Activated T-helper 1 cell treated with anti-CD3 and anti-CD28 coated beads, Interleukin-2, amount 50 U/mL, for 16 hours (primary cell): Measurements from ENCODE around the gene RASSF8.

Experiments
- DNase-seq, 2 donors: peaks; one replicate each; pipeline ENCODE4 v3.0.0-alpha.2; 2020; ENCODE audit warnings: low read depth in 1 of 2, low spot score in 1 of 2

RASSF8 gene

DNA sequence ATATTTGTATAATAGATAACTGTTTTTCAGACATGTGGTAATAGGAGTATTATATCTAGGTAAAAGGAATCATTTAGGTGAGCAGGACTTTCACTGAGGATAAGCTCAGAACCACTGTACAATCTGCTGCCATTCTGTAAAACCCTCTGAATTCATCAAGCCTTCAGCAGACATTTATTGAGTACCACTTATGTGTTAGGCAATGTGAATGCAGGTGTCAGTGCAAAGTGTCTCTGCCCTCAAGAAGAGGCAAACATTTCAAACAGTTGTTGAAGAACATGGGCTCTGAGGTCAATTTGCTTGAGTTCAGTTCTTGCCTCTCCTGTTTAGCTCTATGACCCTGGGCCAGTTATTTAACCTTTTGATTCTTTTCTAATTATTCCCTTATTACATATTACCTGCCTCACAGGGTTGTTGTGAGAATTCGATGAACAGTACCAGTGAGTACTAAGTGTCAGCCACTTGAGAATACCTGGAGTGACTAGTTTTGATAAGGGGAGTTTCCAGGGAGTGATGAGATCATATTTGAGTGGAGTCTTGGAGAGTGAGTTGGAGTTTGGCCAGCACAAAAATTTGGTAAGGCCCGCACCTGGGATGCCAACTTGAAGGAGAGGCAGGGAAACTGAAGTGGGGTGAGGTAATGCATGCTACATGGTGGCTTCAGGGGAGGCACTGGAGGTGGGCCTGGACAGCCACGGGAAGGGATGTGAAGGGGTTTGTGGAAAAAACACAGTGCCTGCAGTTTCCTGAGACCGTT lies 33.7 kb downstream of the RASSF8 start:
- DNase-seq = no peak

DNA sequence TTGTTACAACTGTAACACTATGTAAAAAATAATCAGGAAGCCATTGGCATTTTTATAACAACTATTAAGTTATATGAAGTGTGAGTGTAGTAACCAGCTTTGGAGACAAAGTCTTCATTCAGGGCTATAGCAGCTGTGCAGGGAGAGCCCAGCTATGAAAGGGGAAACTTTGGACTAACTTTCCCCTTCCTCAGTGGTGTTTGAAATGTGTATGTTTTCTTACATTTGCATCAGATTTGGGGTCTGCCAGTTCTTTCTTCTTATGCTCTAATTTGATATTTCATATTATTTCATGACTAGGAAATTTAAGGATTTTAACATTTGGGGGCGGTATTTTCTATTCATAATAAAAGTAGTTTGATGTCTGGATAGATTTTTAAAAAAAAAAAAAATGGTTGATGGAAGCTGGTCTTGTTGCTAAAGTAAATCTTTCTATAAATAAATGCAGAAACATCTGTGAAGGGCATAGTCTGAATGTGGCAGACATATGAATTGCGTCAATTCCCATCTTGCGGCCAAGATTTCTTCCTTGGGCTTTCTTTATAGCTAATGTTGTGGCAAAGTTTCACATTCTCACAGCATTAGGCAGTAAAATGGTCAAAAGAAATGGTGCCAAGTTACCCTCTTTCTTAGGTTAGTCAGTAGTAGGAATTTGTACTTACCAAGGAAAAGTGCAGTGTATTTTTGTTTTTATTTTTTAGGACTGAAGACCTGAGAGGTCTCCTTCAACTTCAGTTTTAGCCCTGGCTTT lies 35.6 kb downstream of the RASSF8 start:
- DNase-seq = no peak

DNA sequence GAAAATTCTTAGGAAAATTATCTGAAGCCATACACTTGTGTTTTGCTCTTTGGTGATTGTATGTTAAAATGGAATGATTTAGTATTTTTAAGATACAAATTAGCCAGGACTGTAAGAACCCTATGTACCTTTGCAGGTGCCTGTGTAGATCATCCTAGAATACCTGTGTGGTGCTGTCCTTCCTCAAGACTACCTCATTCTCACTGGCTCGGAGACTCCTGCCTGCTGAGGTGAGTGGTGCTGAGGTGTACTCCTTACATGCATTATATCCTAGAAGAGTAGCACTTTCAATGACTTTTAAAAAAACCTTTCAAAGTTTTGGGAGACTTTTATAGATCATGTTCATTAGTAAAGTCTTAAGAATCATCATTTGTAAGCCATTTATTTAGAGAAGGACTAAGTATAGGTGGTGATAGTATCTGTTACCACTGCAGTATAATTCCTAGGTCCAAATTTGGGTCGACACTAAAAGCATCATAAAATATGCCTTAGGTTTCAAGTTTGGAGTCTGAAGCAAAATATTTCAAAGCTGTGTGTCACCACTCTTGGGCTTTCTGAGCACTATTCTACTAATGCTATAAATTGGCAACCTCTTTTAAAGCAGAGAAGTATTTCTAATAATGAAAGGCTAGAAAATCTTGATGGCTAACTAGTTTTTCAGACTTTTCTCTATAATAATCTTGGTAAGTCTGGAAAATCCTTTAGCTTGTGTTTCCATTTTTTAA lies 36.6 kb downstream of the RASSF8 start:
- DNase-seq = no peak

DNA sequence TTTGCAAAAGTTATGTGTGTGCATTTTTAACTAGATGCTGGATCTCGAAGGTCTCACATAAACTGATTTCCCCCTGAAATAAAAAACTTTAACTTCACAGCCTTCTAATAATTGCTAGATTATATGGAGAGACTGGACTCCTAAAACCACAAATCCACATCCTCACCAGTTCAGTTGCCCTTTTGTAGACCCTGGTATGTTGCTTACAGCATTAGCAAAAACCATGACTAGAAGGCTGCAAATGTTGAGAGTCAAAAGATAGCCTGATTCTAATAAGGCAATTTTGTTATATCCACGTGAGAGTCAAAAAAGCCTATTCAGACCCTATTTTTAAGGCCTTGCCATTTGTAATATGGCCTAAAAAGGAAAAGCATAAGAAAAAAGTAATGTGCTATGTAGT lies 37.4 kb downstream of the RASSF8 start:
- DNase-seq = no peak

DNA sequence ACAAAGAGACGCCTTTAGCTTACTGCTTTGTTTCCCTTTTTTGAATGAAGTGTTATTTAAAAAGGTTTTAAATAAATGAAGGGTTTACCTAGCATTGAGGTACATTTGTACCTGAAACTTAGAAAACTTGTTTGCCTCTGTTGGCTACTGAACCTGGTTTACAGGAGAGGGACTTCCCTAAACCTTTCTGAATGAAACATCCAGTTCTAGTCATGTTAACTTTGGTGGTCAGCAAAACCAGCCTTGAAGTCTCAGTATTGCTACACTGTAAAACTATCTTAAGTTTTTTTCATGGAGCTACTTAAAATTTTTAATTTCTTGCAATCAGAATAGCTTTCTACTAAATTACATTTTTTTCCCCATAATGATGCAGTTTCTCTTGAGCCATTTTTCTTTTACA lies 38.2 kb downstream of the RASSF8 start:
- DNase-seq = no peak

DNA sequence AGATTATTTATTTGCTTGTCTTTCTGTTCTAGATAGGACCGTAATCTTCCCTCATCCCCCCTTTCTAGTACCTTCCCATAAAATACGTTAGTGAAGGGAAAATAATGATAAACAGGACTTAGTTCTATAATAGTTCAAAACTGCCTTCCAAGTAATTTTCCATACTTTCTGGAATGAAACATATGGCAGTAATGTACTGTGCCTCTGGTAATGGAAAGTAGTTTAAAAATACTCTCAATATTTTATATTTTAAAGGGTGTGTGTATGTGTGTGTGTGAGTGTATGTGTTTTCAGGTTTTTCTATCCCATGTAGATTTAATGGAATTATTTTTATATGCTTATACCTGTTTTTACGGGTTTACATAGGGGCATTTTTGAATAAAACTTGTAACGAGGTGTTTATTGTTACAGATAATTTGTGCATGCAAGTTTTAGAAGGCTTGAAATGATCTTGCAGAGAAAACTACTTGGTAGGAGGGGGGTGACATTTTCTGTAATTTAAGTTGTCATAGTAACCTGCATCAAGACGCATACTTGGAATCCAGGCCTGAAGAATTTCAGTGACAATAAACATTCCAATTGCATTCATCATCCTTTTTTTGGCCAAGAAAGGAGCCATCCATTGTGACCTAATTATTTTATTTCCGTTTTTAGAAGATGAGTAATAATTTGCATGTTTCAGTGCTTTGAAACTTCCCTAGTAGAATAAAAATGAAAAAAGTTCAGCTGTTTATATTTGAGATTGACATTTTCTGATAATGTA lies 38.9 kb downstream of the RASSF8 start:
- no peak for DNase-seq

DNA sequence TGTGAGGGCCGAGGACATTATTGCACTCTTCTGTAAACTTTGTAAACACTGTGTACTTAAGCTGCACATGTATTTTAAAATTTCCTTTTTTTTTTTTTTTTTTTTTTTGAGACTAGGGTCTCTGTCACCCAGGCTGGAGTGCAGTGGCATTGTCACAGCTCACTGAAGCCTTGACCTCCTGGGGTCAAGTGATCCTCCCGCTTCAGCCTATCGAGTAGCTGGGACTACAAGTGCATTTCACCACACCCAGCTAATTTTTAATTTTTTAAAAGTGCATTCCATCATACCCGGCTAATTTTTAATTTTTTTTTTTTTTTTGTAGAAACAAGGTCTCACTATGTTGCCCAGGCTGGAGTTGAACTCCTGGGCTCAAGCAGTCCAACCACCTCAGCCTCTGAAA lies 42.4 kb downstream of the RASSF8 start:
- no peak for DNase-seq

DNA sequence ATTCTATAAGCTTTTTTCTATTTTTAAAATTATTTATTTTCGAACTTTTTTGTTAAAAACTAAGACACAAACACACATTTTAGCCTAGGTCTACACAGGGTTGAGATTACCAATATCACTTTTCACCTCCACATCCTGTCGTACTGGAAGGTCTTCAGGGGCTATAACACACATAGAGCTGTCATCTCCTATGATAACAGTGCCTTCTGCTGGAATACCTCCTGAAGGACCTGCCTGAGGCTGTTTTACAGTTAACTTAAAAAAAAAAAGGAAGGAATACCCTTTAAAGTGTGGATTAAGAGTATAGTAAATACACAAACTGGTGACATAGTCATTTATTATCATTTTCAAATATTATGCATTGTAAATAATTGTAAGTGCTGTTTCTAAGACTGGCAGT lies 43.0 kb downstream of the RASSF8 start:
- DNase-seq = no peak

DNA sequence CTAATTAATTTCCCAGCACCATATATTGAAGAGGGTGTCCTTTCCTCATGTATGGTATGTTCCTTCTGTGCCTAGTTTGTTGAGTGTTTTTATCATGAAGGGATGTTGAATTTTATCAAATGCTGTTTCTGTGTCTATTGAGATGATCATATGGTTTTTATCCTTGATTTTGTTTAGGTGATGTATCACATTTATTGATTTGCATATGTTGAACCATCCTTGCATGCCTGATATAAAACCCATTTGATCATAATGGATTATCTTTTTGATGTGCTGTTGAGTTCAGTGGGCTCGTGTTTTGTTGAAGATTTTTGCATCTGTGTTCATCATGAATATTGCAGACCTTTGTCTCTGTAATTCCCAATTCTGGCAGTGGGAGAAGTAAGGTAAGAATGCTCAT lies 44.6 kb downstream of the RASSF8 start:
- no peak for DNase-seq

DNA sequence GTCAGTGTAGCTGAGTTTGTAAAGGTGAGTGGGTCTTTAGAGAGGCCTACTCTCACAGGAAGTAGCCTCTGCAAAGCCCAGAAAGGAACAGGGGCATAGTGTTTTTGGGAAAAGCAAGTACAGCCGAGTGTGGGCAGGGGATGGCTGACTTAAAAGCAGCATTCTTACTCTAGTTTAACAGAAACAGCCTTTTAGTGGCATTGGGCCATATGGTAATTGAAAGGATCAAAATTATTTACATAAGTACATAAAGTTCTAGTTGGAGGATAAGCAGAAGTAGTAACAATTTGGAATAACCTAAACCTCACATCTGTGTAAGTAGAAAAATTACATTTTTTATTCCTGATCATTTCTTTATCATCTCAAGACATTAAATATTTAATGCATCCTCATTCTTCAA lies 49.1 kb downstream of the RASSF8 start:
- DNase-seq = no peak

DNA sequence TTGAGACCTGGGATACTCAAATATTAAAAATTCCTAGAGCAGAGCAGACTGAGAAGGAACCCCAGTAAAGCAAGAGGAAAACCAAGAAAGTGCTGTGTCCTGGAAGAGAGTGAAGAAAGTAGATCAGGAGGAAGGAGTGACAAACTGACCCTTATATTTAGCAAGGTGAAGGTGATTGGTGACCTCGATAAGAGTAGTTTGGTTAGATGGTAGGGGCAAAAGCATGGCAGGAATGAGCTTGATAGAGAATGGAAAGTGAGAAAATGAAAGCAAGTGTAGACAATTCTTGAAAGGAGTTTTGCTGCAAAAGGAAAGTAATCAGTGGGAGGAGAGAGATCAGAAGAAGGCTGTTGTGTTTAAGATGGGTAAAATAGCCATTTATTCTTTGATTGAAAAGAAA lies 51.1 kb downstream of the RASSF8 start:
- DNase-seq = no peak

DNA sequence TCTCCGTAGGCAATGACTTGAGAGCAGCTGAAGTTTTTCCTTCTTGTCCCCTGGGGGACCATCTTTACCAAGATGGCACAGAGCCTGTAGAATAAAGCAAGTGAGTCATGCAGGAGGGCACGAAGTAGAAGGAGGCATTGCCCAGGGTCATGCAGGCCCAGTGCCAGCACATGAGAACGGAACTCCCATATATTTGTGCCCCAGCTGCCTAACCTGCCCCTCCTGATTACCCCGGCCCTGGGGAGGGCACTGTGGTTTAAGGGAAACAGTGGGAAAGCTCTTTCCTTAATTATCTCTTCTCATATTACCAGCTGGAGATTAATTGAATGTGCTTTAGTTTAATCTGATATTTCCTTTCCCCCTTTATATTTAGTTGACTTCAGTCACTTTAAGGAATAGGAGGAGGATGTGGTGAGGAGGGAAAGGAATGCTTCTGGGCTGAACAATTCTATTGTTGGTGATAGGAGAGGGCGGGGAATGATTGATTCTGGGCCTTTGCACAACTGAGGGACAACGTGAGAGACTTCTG lies 51.9 kb downstream of the RASSF8 start:
- no peak for DNase-seq

DNA sequence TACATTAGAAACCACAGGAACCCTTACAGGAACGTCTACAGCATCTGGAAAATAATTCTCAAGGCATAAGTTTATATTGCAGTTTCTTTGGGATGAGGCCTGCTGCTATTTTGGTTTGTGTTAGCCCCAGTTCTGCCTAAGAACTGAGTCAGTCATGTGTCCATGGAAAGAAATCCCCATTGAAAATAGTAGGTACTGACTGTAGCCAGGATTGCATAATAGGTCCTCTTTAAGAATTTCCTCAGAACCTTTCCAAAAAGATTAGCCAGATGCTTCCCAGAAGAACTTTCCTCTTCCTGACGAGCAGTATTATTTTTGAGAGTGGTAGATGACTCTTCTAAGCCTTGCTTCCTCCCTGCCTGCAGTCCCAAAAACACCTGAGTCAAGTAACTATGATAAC lies 52.6 kb downstream of the RASSF8 start:
- no peak for DNase-seq

DNA sequence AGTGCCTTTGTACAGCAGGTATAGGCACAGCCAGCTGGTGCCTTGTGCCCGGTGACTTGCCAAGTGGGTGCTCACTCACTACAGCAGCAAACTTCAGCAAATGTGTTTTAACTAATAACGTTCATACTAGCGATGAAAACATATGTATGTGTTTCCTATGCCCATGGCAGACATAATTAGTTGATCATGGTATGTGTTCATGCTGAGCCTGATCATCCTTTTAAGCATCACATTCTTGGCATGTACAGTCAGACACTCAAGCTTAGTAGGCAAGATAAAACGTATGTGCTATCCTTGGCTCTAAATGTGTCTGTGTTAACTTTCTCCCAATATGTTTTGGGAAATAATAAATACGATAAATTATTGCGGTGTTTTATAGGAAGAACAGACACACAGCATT lies 55.6 kb downstream of the RASSF8 start:
- DNase-seq = no peak

DNA sequence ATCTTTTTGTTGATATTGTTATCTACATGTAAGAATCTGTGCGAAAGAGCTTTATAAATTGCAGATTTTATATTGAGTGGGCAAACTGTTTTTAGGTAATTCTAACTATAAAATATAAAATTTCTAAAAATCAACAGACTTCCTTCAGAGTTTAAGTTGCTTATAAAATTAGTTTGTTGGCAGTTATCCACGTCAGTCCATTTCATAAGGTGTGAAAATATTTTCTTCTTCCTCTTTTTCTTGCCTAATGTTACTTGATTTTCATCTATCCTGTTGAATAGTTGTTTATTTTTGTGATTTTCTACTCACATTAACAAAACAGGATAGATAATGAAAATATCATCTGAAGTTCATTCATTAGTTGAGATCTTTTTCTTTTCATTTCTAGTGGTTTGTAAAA lies 58.0 kb downstream of the RASSF8 start:
- no peak for DNase-seq

DNA sequence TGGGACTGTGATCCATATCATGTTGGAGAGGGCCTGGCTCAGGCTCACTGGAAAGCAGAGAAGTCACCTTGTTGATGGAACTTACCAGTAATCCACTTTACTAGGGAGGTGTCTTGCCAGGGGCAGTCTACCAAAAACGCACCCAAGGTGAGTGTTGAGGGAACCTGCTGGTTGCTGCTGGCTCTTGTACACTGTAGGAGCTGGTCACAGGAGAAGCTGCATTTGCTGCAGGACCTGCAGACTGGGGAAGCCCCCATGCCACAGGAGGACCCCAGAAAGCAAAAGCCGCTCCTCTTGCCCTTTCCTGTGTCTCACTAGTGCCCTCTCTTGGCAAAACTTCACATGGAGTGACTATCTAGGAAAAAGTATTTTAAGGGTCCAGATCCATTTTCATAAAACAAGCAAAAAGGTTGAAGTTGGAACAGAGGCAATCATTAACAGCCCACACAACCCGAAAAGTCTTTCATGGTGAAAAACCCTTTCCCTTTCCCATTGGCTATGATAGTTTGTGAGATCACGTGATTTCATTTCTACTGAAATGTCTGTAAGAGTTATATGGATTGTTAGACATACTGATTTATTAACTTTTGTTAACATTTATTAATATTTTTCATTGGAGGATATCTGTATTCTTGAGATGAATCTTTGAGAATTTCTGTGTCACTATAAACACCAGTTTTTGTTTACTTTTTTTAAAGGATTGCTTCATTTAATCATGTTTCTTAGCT lies 59.2 kb downstream of the RASSF8 start:
- DNase-seq = no peak

DNA sequence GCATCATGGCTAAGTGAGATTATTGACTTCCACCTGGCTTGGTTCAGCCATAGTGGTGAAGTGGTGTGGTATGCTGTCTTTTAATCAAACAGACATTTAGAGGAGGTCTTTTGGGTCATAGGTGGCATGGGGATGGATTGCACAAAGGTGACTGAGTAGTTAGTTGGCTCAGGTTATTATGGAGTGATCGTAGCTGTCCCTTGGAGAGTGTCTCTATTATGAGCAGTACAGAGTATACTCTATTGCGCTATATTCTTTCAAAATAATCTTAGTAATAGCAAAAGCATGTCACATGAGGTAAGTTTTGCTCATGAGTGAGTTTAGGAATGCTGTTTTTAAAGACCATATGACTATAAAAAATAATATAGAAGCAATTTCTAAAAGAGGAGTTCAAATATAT lies 60.4 kb downstream of the RASSF8 start:
- DNase-seq = no peak

DNA sequence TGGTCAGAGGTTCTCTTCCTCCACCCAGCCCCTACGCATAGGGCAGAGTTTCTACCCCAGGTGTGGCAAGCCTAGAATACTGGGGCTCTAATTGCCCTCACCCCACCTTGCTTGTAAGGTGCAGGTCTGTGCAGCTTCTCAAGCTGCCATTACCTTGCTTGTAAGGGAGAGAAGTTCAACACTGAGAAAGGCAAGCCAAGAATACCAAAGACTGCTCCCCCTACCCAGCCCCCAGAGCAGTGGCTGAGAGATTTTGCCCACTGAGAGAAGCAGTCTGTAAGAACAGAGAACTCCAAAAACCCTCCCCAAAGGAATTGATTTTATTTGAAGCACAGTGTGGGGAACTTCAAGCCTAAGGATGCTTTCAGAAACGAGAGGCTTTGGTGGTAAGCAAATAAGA lies 63.1 kb downstream of the RASSF8 start:
- DNase-seq = no peak

DNA sequence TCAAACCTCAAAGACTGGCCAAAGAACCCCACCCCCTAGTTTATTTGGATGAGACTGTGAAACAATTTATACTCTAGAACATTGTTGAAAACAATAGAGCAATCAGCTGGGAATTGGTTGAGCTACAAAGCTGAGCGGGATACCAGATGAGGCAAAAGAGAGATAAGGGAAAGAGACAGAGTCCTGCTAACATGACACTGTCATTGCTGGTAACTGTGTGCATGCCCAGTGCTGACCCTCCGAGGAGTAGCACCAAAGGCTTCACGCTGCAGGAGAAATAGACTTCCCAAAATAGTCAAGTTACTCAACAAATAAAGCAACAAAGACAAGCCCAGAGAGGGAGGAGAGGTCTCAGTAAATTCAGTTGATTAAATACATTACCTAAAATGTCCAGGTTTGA lies 63.6 kb downstream of the RASSF8 start:
- no peak for DNase-seq

DNA sequence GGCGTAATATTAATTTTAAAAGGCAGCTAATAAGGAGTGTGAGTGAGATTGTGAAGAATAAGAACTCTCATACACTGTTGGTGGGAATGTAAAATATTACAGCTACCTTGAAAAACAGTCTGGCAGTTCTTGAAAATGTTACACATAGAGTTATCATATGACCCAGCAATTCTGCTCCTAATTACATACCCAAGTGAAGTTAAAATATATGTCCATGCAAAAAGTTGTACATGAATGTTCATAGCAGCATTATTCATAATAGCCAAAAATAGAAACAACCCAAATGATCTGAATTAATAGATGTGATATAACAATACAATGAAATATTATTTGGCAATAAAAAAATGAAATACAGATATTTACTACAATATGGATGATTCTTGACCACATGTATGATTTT lies 68.2 kb downstream of the RASSF8 start:
- no peak for DNase-seq

DNA sequence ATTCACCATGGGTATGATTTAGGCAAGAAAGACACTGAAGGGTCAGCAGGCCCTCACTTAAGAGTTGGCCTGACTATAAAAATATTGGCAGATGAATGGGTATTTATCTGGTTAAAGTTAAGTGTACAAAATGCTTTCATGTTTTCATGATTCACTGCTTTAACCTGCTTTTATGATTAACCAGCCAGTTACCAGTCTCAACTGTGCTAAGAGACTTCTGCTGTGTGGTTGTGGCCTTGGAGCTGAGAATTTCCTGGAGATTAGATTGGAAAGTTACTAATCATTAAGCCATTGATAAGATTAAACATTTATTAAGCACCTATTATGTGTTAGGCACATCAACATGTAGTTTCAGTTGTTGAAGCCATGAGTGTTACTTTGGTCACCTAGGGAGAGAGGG lies 68.9 kb downstream of the RASSF8 start:
- no peak for DNase-seq
